Fibroblast of skin of back (primary cell): ENCODE data around the gene AFTPH.

Source experiments
- DNase-seq: peaks from one replicate; pipeline ENCODE4 v3.0.0-alpha.2; 2013

Gene AFTPH

GRCh38 chr2:64634345-64635267 lies 110.5 kb downstream of the AFTPH start:
- DNase-seq: no peak

- DNase-seq: no peak
These were observed 112.1 kb downstream of the AFTPH start for GRCh38 chr2:64635976-64636911.

GRCh38 chr2:64637000-64637635 lies 113.0 kb downstream of the AFTPH start:
- no peak for DNase-seq

GRCh38 chr2:64637931-64638330 lies 113.8 kb downstream of the AFTPH start:
- DNase-seq: peak; percentile 43

GRCh38 chr2:64638502-64639120 lies 114.5 kb downstream of the AFTPH start:
- DNase-seq: no peak

- no peak for DNase-seq
These were observed 115.6 kb downstream of the AFTPH start for GRCh38 chr2:64639691-64640090.

GRCh38 chr2:64640153-64641044 lies 116.3 kb downstream of the AFTPH start:
- peak; percentile 64 for DNase-seq

- no peak for DNase-seq
These were observed 117.5 kb downstream of the AFTPH start for GRCh38 chr2:64641599-64641998.
